SHP77 treated with DMSO at 0.1 percent for 48 hours (cell line): Measurements from ENCODE around the gene RARS1.

Experiments used
- DNase-seq: peaks from one replicate; lab custom pipeline; 2025; lab: John Stamatoyannopoulos, UW

The RARS1 gene

DNA sequence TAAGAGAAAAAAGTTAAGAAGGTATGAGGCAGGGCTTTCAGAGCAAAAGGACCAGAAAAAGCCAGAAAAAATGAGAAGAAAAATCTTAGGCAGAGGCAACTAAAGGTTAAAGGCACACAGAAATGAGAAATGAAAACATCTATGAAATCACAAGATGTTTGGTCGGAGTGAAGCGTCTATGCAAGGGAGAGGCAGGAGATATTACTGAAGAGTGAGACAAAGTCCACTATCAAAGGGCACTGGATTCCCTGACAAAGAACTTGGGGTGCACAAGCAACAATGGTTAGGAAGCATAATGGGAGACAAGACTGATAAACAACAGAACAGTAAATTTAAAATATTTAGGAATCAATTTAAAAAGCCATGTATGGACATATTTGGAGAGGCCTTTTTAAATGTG lies 76.0 kb downstream of the RARS1 start:
- no peak for DNase-seq

DNA sequence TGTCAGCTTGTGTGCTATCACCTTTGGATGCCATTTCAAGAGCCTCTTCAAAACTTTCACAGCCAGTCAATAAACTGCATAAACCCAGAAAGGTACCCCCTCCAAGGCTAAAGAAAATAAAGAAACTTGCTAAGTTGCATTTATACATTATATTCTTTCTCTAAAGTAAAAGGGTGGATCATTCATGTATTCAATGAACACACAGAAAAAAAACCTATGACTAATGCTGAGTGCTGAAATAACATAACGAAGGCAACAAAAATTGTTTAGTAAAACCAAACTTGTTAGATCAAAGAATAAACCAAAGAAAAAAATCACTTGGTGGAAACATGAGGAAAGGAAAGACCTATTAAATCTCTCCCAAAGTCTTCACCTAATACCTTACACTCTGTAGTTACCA lies 77.7 kb downstream of the RARS1 start:
- no peak for DNase-seq

DNA sequence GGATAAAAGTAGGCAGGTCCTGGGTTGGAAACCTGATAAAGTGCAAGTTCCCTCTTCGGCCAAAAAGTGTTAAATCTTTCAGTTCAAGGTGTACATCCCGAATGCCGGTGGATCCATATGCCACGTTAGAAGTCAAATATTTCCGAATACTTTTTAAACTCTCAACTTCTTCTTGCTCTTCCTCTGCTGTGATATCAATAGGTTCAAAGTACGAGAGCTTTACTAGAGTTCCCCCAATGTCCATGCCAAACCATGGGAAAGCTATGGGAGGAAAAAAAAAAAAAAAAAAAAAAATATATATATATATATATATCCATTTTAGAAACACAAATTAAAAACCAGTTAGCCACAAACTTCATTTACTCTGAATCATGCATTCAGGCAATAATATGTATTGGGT lies 82.5 kb downstream of the RARS1 start:
- DNase-seq, result no peak
